ENCODE data around the gene ELMO3. TPM values are rescaled to one million over a fixed set of nuclear protein-coding genes. Genes with fewer than 3 reads are reported as not detected.
A peak's percentile ranks its signal among the peaks of the same experiment; 100 is the strongest.

ELMO3 gene
- total and polyA plus RNA-seq, 4 donors, result 0.97 to 7.4 (median 4.6) TPM

GRCh38 chr16:67197704-67198103, 1.2 kb upstream of the ELMO3 start:
- intact Hi-C loops (cut with DNase I), result no loop called here
- no peak for DNase-seq
- no peak overlapping the region for H3K27ac ChIP-seq (ENCODE audit: low read depth in 1 of 2, low read length in 2 of 2)
- H3K27me3 ChIP-seq (ENCODE audit: control insufficient read depth in 1 of 2, insufficient read depth in 2 of 2, low read length in 1 of 2), result no peaks in the 10 kb centered on the region
- no peak for ATAC-seq (ENCODE audit: low FRiP score)
- H3K9me3 ChIP-seq (ENCODE audit: control insufficient read depth, low read length), result no peaks in the 10 kb centered on the region
- H3K36me3 ChIP-seq (ENCODE audit: control insufficient read depth in 1 of 2, insufficient read depth in 2 of 2, low read length in 1 of 2), result peaks cover 0 to 15% of the 10 kb centered on the region in 2 donors
- 71 to 77% methylated on average over 6 of the region's 6 CpGs for WGBS, 2 donors
- no peaks in the 10 kb centered on the region for H3K4me1 ChIP-seq (ENCODE audit: control insufficient read depth in 1 of 2, insufficient read depth in 2 of 2, low read length in 2 of 2)
- no peak overlapping the region for H3K4me3 ChIP-seq (ENCODE audit: low read length in 2 of 2)

GRCh38 chr16:67198238-67198734, 645 bp upstream of the ELMO3 start:
- no peaks in the 10 kb centered on the region for H3K9me3 ChIP-seq (ENCODE audit: control insufficient read depth, low read length)
- H3K36me3 ChIP-seq (ENCODE audit: control insufficient read depth in 1 of 2, insufficient read depth in 2 of 2, low read length in 1 of 2), result peaks cover 0 to 15% of the 10 kb centered on the region in 2 donors
- WGBS, 2 donors, result 41 to 43% methylated on average over 12 of the region's 12 CpGs
- no peaks in the 10 kb centered on the region for H3K27me3 ChIP-seq (ENCODE audit: control insufficient read depth in 1 of 2, insufficient read depth in 2 of 2, low read length in 1 of 2)
- intact Hi-C loops (cut with DNase I), result no loop called here
- H3K27ac ChIP-seq (ENCODE audit: low read depth in 1 of 2, low read length in 2 of 2), result no peak overlapping the region
- H3K4me1 ChIP-seq (ENCODE audit: control insufficient read depth in 1 of 2, insufficient read depth in 2 of 2, low read length in 2 of 2), result no peaks in the 10 kb centered on the region
- DNase-seq (no peak), ATAC-seq (ENCODE audit: low FRiP score) (peak; percentile 4)
- H3K4me3 ChIP-seq (ENCODE audit: low read length in 2 of 2), result no peak overlapping the region

- ATAC-seq (ENCODE audit: low FRiP score) (no peak), DNase-seq (no peak)
- Histone ChIP-seq H3K9me3 (ENCODE audit: control insufficient read depth, low read length) (no peaks in the 10 kb centered on the region), H3K4me3 (ENCODE audit: low read length in 2 of 2) (no peak overlapping the region), H3K27ac (ENCODE audit: low read depth in 1 of 2, low read length in 2 of 2) (no peak overlapping the region), H3K36me3 (ENCODE audit: control insufficient read depth in 1 of 2, insufficient read depth in 2 of 2, low read length in 1 of 2) (peaks cover 0 to 15% of the 10 kb centered on the region in 2 donors), H3K27me3 (ENCODE audit: control insufficient read depth in 1 of 2, insufficient read depth in 2 of 2, low read length in 1 of 2) (no peaks in the 10 kb centered on the region), H3K4me1 (ENCODE audit: control insufficient read depth in 1 of 2, insufficient read depth in 2 of 2, low read length in 2 of 2) (no peaks in the 10 kb centered on the region)
- WGBS, 2 donors, result 47 to 50% methylated on average over 20 to 22 of the region's 22 CpGs
- intact Hi-C loops (cut with DNase I), result no loop called here
These were observed 872 bp downstream of the ELMO3 start for GRCh38 chr16:67199808-67200198.

GRCh38 chr16:67200491-67200890, 1.6 kb downstream of the ELMO3 start:
- intact Hi-C loops (cut with DNase I), result no loop called here
- Histone ChIP-seq H3K36me3 (ENCODE audit: control insufficient read depth in 1 of 2, insufficient read depth in 2 of 2, low read length in 1 of 2) (peaks cover 0 to 13% of the 10 kb centered on the region in 2 donors), H3K27ac (ENCODE audit: low read depth in 1 of 2, low read length in 2 of 2) (no peak overlapping the region), H3K27me3 (ENCODE audit: control insufficient read depth in 1 of 2, insufficient read depth in 2 of 2, low read length in 1 of 2) (no peaks in the 10 kb centered on the region), H3K9me3 (ENCODE audit: control insufficient read depth, low read length) (no peaks in the 10 kb centered on the region), H3K4me3 (ENCODE audit: low read length in 2 of 2) (no peak overlapping the region), H3K4me1 (ENCODE audit: control insufficient read depth in 1 of 2, insufficient read depth in 2 of 2, low read length in 2 of 2) (no peaks in the 10 kb centered on the region)
- no peak for DNase-seq
- WGBS, 2 donors, result 92 to 93% methylated on average over 8 of the region's 8 CpGs
- no peak for ATAC-seq (ENCODE audit: low FRiP score)

- Histone ChIP-seq H3K27ac (ENCODE audit: low read depth in 1 of 2, low read length in 2 of 2) (no peak overlapping the region), H3K4me3 (ENCODE audit: low read length in 2 of 2) (no peak overlapping the region), H3K36me3 (ENCODE audit: control insufficient read depth in 1 of 2, insufficient read depth in 2 of 2, low read length in 1 of 2) (peaks cover 0 to 3% of the 10 kb centered on the region in 2 donors), H3K4me1 (ENCODE audit: control insufficient read depth in 1 of 2, insufficient read depth in 2 of 2, low read length in 2 of 2) (no peaks in the 10 kb centered on the region), H3K27me3 (ENCODE audit: control insufficient read depth in 1 of 2, insufficient read depth in 2 of 2, low read length in 1 of 2) (no peaks in the 10 kb centered on the region), H3K9me3 (ENCODE audit: control insufficient read depth, low read length) (no peaks in the 10 kb centered on the region)
- 90 to 93% methylated on average over 39 to 40 of the region's 40 CpGs for WGBS, 2 donors
- ATAC-seq (ENCODE audit: low FRiP score), result no peak
- intact Hi-C loops (cut with DNase I), result no loop called here
- no peak for DNase-seq
These were observed 2.7 kb downstream of the ELMO3 start for GRCh38 chr16:67201411-67202345.

- H3K9me3 ChIP-seq (ENCODE audit: control insufficient read depth, low read length), result no peaks in the 10 kb centered on the region
- H3K27me3 ChIP-seq (ENCODE audit: control insufficient read depth in 1 of 2, insufficient read depth in 2 of 2, low read length in 1 of 2), result no peaks in the 10 kb centered on the region
- H3K27ac ChIP-seq (ENCODE audit: low read depth in 1 of 2, low read length in 2 of 2), result no peak overlapping the region
- 92 to 96% methylated on average over 11 to 12 of the region's 12 CpGs for WGBS, 2 donors
- no peak overlapping the region for H3K4me3 ChIP-seq (ENCODE audit: low read length in 2 of 2)
- no peak for DNase-seq
- H3K4me1 ChIP-seq (ENCODE audit: control insufficient read depth in 1 of 2, insufficient read depth in 2 of 2, low read length in 2 of 2), result no peaks in the 10 kb centered on the region
- peaks cover 0 to 1% of the 10 kb centered on the region in 2 donors for H3K36me3 ChIP-seq (ENCODE audit: control insufficient read depth in 1 of 2, insufficient read depth in 2 of 2, low read length in 1 of 2)
- ATAC-seq (ENCODE audit: low FRiP score), result no peak
- intact Hi-C loops (cut with DNase I), result no loop called here
These were observed 3.5 kb downstream of the ELMO3 start for GRCh38 chr16:67202426-67202825.

- Histone ChIP-seq H3K36me3 (ENCODE audit: control insufficient read depth in 1 of 2, insufficient read depth in 2 of 2, low read length in 1 of 2) (peaks cover 0 to 1% of the 10 kb centered on the region in 2 donors), H3K27ac (ENCODE audit: low read depth in 1 of 2, low read length in 2 of 2) (no peak overlapping the region), H3K9me3 (ENCODE audit: control insufficient read depth, low read length) (no peaks in the 10 kb centered on the region), H3K4me1 (ENCODE audit: control insufficient read depth in 1 of 2, insufficient read depth in 2 of 2, low read length in 2 of 2) (no peaks in the 10 kb centered on the region), H3K4me3 (ENCODE audit: low read length in 2 of 2) (no peak overlapping the region), H3K27me3 (ENCODE audit: control insufficient read depth in 1 of 2, insufficient read depth in 2 of 2, low read length in 1 of 2) (no peaks in the 10 kb centered on the region)
- WGBS, 2 donors, result 90 to 92% methylated on average over 20 to 23 of the region's 23 CpGs
- no peak for ATAC-seq (ENCODE audit: low FRiP score)
- intact Hi-C loops (cut with DNase I), result no loop called here
- no peak for DNase-seq
These were observed 4.1 kb downstream of the ELMO3 start for GRCh38 chr16:67202956-67203493.

- Histone ChIP-seq H3K9me3 (ENCODE audit: control insufficient read depth, low read length) (no peaks in the 10 kb centered on the region), H3K4me3 (ENCODE audit: low read length in 2 of 2) (no peak overlapping the region), H3K4me1 (ENCODE audit: control insufficient read depth in 1 of 2, insufficient read depth in 2 of 2, low read length in 2 of 2) (no peaks in the 10 kb centered on the region), H3K27ac (ENCODE audit: low read depth in 1 of 2, low read length in 2 of 2) (no peak overlapping the region), H3K27me3 (ENCODE audit: control insufficient read depth in 1 of 2, insufficient read depth in 2 of 2, low read length in 1 of 2) (no peaks in the 10 kb centered on the region), H3K36me3 (ENCODE audit: control insufficient read depth in 1 of 2, insufficient read depth in 2 of 2, low read length in 1 of 2) (peaks cover 0 to 1% of the 10 kb centered on the region in 2 donors)
- ATAC-seq (ENCODE audit: low FRiP score) (no peak), DNase-seq (no peak)
- intact Hi-C loops (cut with DNase I), result no loop called here
- WGBS, 2 donors, result 67 to 74% methylated on average over 4 of the region's 4 CpGs
These were observed 5.1 kb downstream of the ELMO3 start for GRCh38 chr16:67204076-67204475.
